K562 (cell line): ENCODE measurements around the gene FASN. TPM values are rescaled to one million over a fixed set of nuclear protein-coding genes. Genes with fewer than 3 reads are reported as not detected.

ENCODE experiments used
- ATAC-seq: fragments of 200-7000 bp; cut with Tn5 transposase; 3 replicates; pipeline ENCODE4 v1.9.1; 2020; ENCODE audit warnings: moderate library complexity
- BruUV-seq: library from RNA; stranded (reverse); fragments of 400-500 nt; replicated peaks from 2 replicates; lab custom pipeline; 2021; lab: Mats Ljungman, UMichigan
- CTCF ChIA-PET: fragments of 300-600 bp; formaldehyde crosslinking; extraction: SDS; loops from one replicate; lab custom pipeline; 2021; ENCODE audit warnings: low intra/inter-chr PET ratio; lab: Yijun Ruan, JAX
- POLR2A ChIA-PET: fragments of 300-600, 350-650 bp; sonication (Branson Sonifier 250); formaldehyde crosslinking; extraction: SDS; loops from one replicate; lab custom pipeline; 2021; ENCODE audit warnings: antibody characterized with exemption, inconsistent platforms; lab: Yijun Ruan, JAX
- DNase-seq, 4 experiments: peaks; one replicate each; pipeline versions ENCODE4 v3.0.0 to v3.0.0-alpha.2; 2011 to 2018; ENCODE audit warnings: low spot score in 3 of 4, mixed read lengths in 3 of 4; ENCODE audit errors: extremely low read depth in 1 of 4
- FAIRE-seq: peaks from 2 replicates; lab custom pipeline; 2011; peaks lifted over from hg19 to GRCh38; lab: Jason Lieb, UNC
- H2AFZ ChIP-seq: 2 replicates; pipeline ENCODE4 v1.6.0; 2011; ENCODE audit warnings: low read depth, low read length, control low read depth, inconsistent platforms
- H3K27ac ChIP-seq: fragments of 200-600 bp; 3 replicates; pipeline ENCODE4 v1.8.0; 2011; ENCODE audit warnings: low read depth, mild to moderate bottlenecking, control low read depth, inconsistent platforms, low read length, moderate library complexity, mixed read lengths; ENCODE audit errors: extremely low read depth
- H3K27me3 ChIP-seq, 2 experiments: fragments of 300-600 bp in 1 of 2; 2 replicates in 1 of 2; 3 replicates in 1 of 2; pipeline versions ENCODE4 v1.6.0 to v1.8.0; 2011; ENCODE audit warnings: inconsistent platforms in 2 of 2, low read length in 2 of 2, mild to moderate bottlenecking in 1 of 2, mixed read lengths in 1 of 2, moderate library complexity in 1 of 2; ENCODE audit not compliant: control insufficient read depth in 2 of 2, insufficient read depth in 2 of 2
- H3K36me3 ChIP-seq: fragments of 300-600 bp; 3 replicates; pipeline ENCODE4 v1.8.0; 2011; ENCODE audit warnings: mild to moderate bottlenecking, low read length, inconsistent platforms; ENCODE audit not compliant: control insufficient read depth, insufficient read depth
- H3K4me1 ChIP-seq, 2 experiments: fragments of 200-600 bp in 1 of 2; replicated peaks in 1 of 2; 2 replicates in 1 of 2; 3 replicates in 1 of 2; pipeline versions ENCODE4 v1.5.1 to v1.8.0; 2011; ENCODE audit warnings: inconsistent platforms in 2 of 2, low read length in 2 of 2, mild to moderate bottlenecking in 1 of 2, mixed read lengths in 1 of 2, moderate library complexity in 1 of 2; ENCODE audit not compliant: control insufficient read depth in 2 of 2, insufficient read depth in 2 of 2
- H3K4me2 ChIP-seq: 2 replicates; pipeline ENCODE4 v1.6.1; 2011; ENCODE audit warnings: low read length, control low read depth, inconsistent platforms, mixed read lengths; ENCODE audit not compliant: insufficient read depth
- H3K4me3 ChIP-seq: fragments of 200-600 bp; sonication (generic), shearing (Covaris generic); 2 replicates; pipeline ENCODE4 v1.5.1; 2016; ENCODE audit warnings: control low read depth, inconsistent platforms
- H3K79me2 ChIP-seq: fragments of 200-600 bp; 3 replicates; pipeline ENCODE4 v1.8.0; 2011; ENCODE audit warnings: low read length, inconsistent platforms; ENCODE audit not compliant: control insufficient read depth, insufficient read depth
- H3K9ac ChIP-seq, 2 experiments: 2 replicates each; pipeline versions ENCODE4 v1.6.0 to v1.6.1; 2011; ENCODE audit warnings: low read depth in 2 of 2, low read length in 2 of 2, control low read depth in 1 of 2, inconsistent platforms in 1 of 2, mild to moderate bottlenecking in 1 of 2, mixed read lengths in 1 of 2; ENCODE audit not compliant: insufficient read depth in 1 of 2
- H3K9me1 ChIP-seq: one replicate; pipeline ENCODE4 v1.6.0; 2011; ENCODE audit warnings: inconsistent platforms, mild to moderate bottlenecking, low read length, moderate library complexity; ENCODE audit not compliant: control insufficient read depth, insufficient read depth
- H3K9me3 ChIP-seq: replicated peaks from 2 replicates; pipeline ENCODE4 v1.5.1; 2011; ENCODE audit warnings: low read depth, low read length, inconsistent platforms; ENCODE audit not compliant: control insufficient read depth, insufficient read depth
- H4K20me1 ChIP-seq: replicated peaks from 2 replicates; pipeline ENCODE4 v1.6.1; 2011; ENCODE audit warnings: low read length, inconsistent platforms, mixed read lengths; ENCODE audit not compliant: control insufficient read depth, insufficient read depth
- BDP1 ChIP-seq: IDR thresholded peaks from 3 replicates; pipeline ENCODE4 v1.6.1; 2011; ENCODE audit not compliant: insufficient read length, insufficient read depth
- BRD4 ChIP-seq: fragments of 200-600 bp; sonication (generic); IDR thresholded peaks from 2 replicates; pipeline ENCODE4 v1.6.1; 2017; ENCODE audit warnings: inconsistent platforms
- BRF2 ChIP-seq: IDR thresholded peaks from 3 replicates; pipeline ENCODE4 v1.6.1; 2011; ENCODE audit warnings: borderline replicate concordance, mild to moderate bottlenecking; ENCODE audit not compliant: insufficient read length, insufficient read depth
- CREB1 ChIP-seq, 2 experiments: sonication (generic) in 1 of 2; formaldehyde crosslinking in 1 of 2; IDR thresholded peaks; 2 replicates each; pipeline versions ENCODE4 v1.6.1 to v1.8.0; 2012 to 2022; ENCODE audit warnings: inconsistent platforms in 1 of 2, mild to moderate bottlenecking in 1 of 2, missing genetic modification reagents in 1 of 2, moderate library complexity in 1 of 2
- FOXJ2 ChIP-seq: fragments of 200-800 bp; sonication (Bioruptor generic); IDR thresholded peaks from 2 replicates; pipeline ENCODE4 v1.6.1; 2016; ENCODE audit warnings: missing genetic modification characterization, missing compliant biosample characterization
- KDM5B ChIP-seq: fragments of 200-600 bp; sonication (generic); IDR thresholded peaks from 2 replicates; pipeline ENCODE4 v1.6.1; 2012; ENCODE audit warnings: low read depth, mild to moderate bottlenecking, moderate library complexity, low read length, control low read depth, inconsistent platforms; ENCODE audit not compliant: insufficient replicate concordance
- NCOA6 ChIP-seq: fragments of 450-650 bp; IDR thresholded peaks from 2 replicates; pipeline ENCODE4 v1.6.1; 2017; ENCODE audit warnings: mild to moderate bottlenecking
- POLR2G ChIP-seq: fragments of 200-400 bp; formaldehyde crosslinking; IDR thresholded peaks from 2 replicates; pipeline ENCODE4 v1.6.1; 2017; ENCODE audit warnings: low read depth, mild to moderate bottlenecking, antibody characterized with exemption, low read length, moderate library complexity
- PRMT5 ChIP-seq: sonication (generic); formaldehyde crosslinking; IDR thresholded peaks from 2 replicates; pipeline ENCODE4 v1.5.0; 2020; ENCODE audit warnings: missing genetic modification reagents
- RBM15 ChIP-seq: fragments of 200-400 bp; formaldehyde crosslinking; IDR thresholded peaks from 2 replicates; pipeline ENCODE4 v1.6.1; 2018; ENCODE audit warnings: mild to moderate bottlenecking, low read length, moderate library complexity; ENCODE audit not compliant: insufficient read depth
- SIN3A ChIP-seq, 2 experiments: fragments of 150-350 bp in 1 of 2; IDR thresholded peaks; 2 replicates each; pipeline ENCODE4 v1.6.1; 2011 to 2016; ENCODE audit warnings: borderline replicate concordance in 2 of 2, low read depth in 2 of 2, low read length in 2 of 2, mild to moderate bottlenecking in 2 of 2, moderate library complexity in 2 of 2; ENCODE audit not compliant: control insufficient read depth in 1 of 2
- U2AF2 ChIP-seq: fragments of 200-400 bp; formaldehyde crosslinking; optimal IDR thresholded peaks from 2 replicates; pipeline ENCODE3; 2017; ENCODE audit warnings: low read depth, mild to moderate bottlenecking, low read length
- ZNF121 ChIP-seq: sonication (generic); formaldehyde crosslinking; conservative IDR thresholded peaks from 2 replicates; pipeline ENCODE4 v1.8.0; 2022; ENCODE audit warnings: missing genetic modification reagents
- ZNF589 ChIP-seq: fragments of 200-800 bp; sonication (Bioruptor generic); IDR thresholded peaks from 2 replicates; pipeline ENCODE4 v1.6.1; 2016; ENCODE audit warnings: low read depth, missing genetic modification characterization, missing compliant biosample characterization
- ZNF75A ChIP-seq: fragments of 450-650 bp; formaldehyde crosslinking; IDR thresholded peaks from 2 replicates; pipeline ENCODE4 v1.4.0; 2020; ENCODE audit warnings: mild to moderate bottlenecking
- WGBS: fragments of 100-300 bp; shearing (Covaris generic); methylation state at CpG from one replicate; pipeline ENCODE4 v1.1.6; 2016; ENCODE audit warnings: low coverage, mixed read lengths; ENCODE audit not compliant: insufficient coverage; ENCODE audit errors: missing lambda C conversion rate; 5-methylcytosine and 5-hydroxymethylcytosine counted together
- in situ Hi-C: fragments of 300-500 bp; cut with MboI; formaldehyde crosslinking; loops from 4 replicates; pipeline ENCODE4 v1.15.0; 2018; ENCODE audit warnings: inconsistent platforms, mixed read lengths
- intact Hi-C: fragments of 100-400 bp; cut with micrococcal nuclease; formaldehyde crosslinking; loops from 2 replicates; pipeline ENCODE4 v1.14.2; 2022
- polyA plus RNA-seq, 8 experiments: library from polyadenylated mRNA; depleted of rRNA in 4 of 8; stranded (reverse) in 5 of 8; unstranded in 3 of 8; fragments of >200 nt; fragmentation: Nextera tagmentation in 2 of 8; fragmentation: Illumina TruSeq in 1 of 8; extraction: Ambion mirVana in 2 of 8; extraction: Trizol in 1 of 8; gene quantifications; 2 replicates each; pipeline versions ENCODE4 v1.2.1 to v1.2.3, GENCODE V29; 2011 to 2014; ENCODE audit warnings: inconsistent platforms in 1 of 8, missing spikeins in 1 of 8
- total RNA-seq, 7 experiments: library from RNA; depleted of rRNA in 6 of 7; stranded (reverse); fragments of >200 nt in 6 of 7; fragmentation: Illumina TruSeq in 2 of 7; extraction: Trizol in 2 of 7; gene quantifications; 2 replicates each; pipeline versions ENCODE4 v1.2.1 to v1.2.3, GENCODE V29; 2011 to 2021; ENCODE audit warnings: low replicate concordance in 1 of 7

The FASN gene
- total and polyA plus RNA-seq, 9 of the 15 experiments (the other 6 are each of a cell fraction or from before 2014, with no cell fraction given) = 0.15 to 663 (median 49.9) TPM

DNA sequence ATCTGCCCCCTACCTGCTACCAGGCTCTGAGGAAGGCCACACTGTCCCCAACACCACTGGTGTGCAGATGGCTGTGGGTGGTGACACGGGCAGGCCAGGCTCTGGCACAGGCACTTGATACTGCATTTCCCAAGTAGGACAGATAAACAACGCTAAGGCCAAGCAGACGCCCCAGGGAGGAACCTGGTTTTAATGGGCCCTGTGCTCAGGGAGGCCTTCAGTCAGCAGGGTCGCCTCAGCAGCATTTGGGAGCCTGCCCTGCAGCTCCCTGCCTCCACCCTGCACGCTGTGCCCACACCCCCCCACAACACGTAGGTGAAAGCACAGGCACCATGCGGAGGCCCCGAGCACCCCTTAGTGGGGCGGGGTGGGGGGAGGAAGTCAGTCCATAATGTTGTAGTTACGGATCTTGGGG is 3.3 kb upstream of the FASN start:
- POLR2A ChIA-PET = no interaction called here
- no peak overlapping the region for H3K4me2 ChIP-seq

More for the DNA sequence above, 3.3 kb upstream of the FASN start:
- Histone ChIP-seq H3K9ac (peak overlapping the region in 1 of 2 experiments; percentile 77; a peak in 2 of 4 replicates), H4K20me1 (peaks cover 11% of the 10 kb centered on the region), H3K27ac (no peak overlapping the region), H3K36me3 (peaks cover 15% of the 10 kb centered on the region; the same call in 2 of the 3 replicates), H3K9me1 (no peaks in the 10 kb centered on the region), H3K9me3 (no peaks in the 10 kb centered on the region), H3K27me3 (no peaks in the 10 kb centered on the region), H2AFZ (no peak overlapping the region), H3K79me2 (peaks cover 35% of the 10 kb centered on the region), H3K4me1 (peaks cover 38 to 96% of the 10 kb centered on the region in 2 experiments), H3K4me3 (no peak overlapping the region)
- TF ChIP-seq CREB1 (IDR thresholded peaks at IDR 0.05) = no peak
- no peak for TF ChIP-seq CREB1 (CRISPR knock-in tag; IDR thresholded peaks at IDR 0.05)
- TF ChIP-seq RBM15 = no peak
- TF ChIP-seq NCOA6 = no peak
- no peak for TF ChIP-seq PRMT5 (CRISPR knock-in tag)
- TF ChIP-seq BRF2 = no peak
- no peak for TF ChIP-seq FOXJ2 (tag)
- peak; percentile 7 for TF ChIP-seq KDM5B
- peak; percentile 15; the same call in 1 of the 2 replicates for TF ChIP-seq POLR2G
- TF ChIP-seq U2AF2 = no peak
- TF ChIP-seq BDP1 = no peak
- no peak for TF ChIP-seq ZNF75A
- no peak for TF ChIP-seq BRD4
- TF ChIP-seq SIN3A (IDR thresholded peaks at IDR 0.05; ENCODE audit: borderline replicate concordance in 2 of 2, control insufficient read depth in 1 of 2, low read depth in 2 of 2, low read length in 2 of 2) = no peak
- no peak for TF ChIP-seq ZNF589 (CRISPR knock-in tag)
- no peak for TF ChIP-seq ZNF121 (CRISPR knock-in tag)
- FAIRE-seq (no peak), DNase-seq (no peak), ATAC-seq (no peak)
- CTCF ChIA-PET = no interaction called here
- intact Hi-C loops (no loop called here), in situ Hi-C loops (no loop called here)
- WGBS = 85% methylated on average over 5 of the region's 10 CpGs
- no TSS peak for BruUV-seq
